ENCODE measurements around the gene ADAM30. TPM values are rescaled to one million over a fixed set of nuclear protein-coding genes. Genes with fewer than 3 reads are reported as not detected.
"Not testable (repeated sequence)": the region's sequence is repeated elsewhere in the genome, so short reads cannot be mapped to it uniquely, and the experiment has no call there.

Gene ADAM30
- total RNA-seq, 2 donors from 2014 or later = not detected

GRCh38 chr1:119858556-119859214, 37.6 kb downstream of the ADAM30 start:
- H3K36me3 Mint-ChIP-seq (ENCODE audit: low read depth); H3K4me3 Mint-ChIP-seq; H3K4me1 Mint-ChIP-seq; ATAC-seq; DNase-seq; H3K9me3 ChIP-seq (ENCODE audit: control insufficient read depth, low read length, poor library complexity, severe bottlenecking): not testable (repeated sequence)
- peaks cover 18% of the 10 kb centered on the region for H3K27me3 Mint-ChIP-seq
- H3K27ac Mint-ChIP-seq = peak overlapping the region; percentile 69

- no peak for DNase-seq
- Mint-ChIP-seq H3K4me1 (peaks cover 2% of the 10 kb centered on the region), H3K27ac (no peak overlapping the region), H3K27me3 (peaks cover 18% of the 10 kb centered on the region), H3K4me3 (no peak overlapping the region), H3K36me3 (ENCODE audit: low read depth) (no peaks in the 10 kb centered on the region)
- H3K9me3 ChIP-seq (ENCODE audit: control insufficient read depth, low read length, poor library complexity, severe bottlenecking) = no peaks in the 10 kb centered on the region
- ATAC-seq = no peak
These were observed 38.2 kb downstream of the ADAM30 start for GRCh38 chr1:119858126-119858525.

- DNase-seq (no peak), ATAC-seq (no peak)
- no peak overlapping the region for H3K27ac Mint-ChIP-seq
- H3K4me1 Mint-ChIP-seq = no peaks in the 10 kb centered on the region
- no peaks in the 10 kb centered on the region for H3K9me3 ChIP-seq (ENCODE audit: control insufficient read depth, low read length, poor library complexity, severe bottlenecking)
- peaks cover 6% of the 10 kb centered on the region for H3K27me3 Mint-ChIP-seq
- no peaks in the 10 kb centered on the region for H3K36me3 Mint-ChIP-seq (ENCODE audit: low read depth)
- H3K4me3 Mint-ChIP-seq = no peak overlapping the region
These were observed 43.2 kb downstream of the ADAM30 start for GRCh38 chr1:119853155-119853554.

GRCh38 chr1:119844206-119844605, 52.1 kb downstream of the ADAM30 start:
- not testable (repeated sequence) for DNase-seq; H3K27ac Mint-ChIP-seq; H3K36me3 Mint-ChIP-seq (ENCODE audit: low read depth); H3K4me1 Mint-ChIP-seq; ATAC-seq; H3K9me3 ChIP-seq (ENCODE audit: control insufficient read depth, low read length, poor library complexity, severe bottlenecking); H3K4me3 Mint-ChIP-seq
- peaks cover 32% of the 10 kb centered on the region for H3K27me3 Mint-ChIP-seq

Other genes starting within 250 kb of the ADAM30 start
- gene ZNF697, start 248.2 kb downstream of the ADAM30 start, total RNA-seq = under 1 TPM in 1 of 2 donors, not detected in 1; 0.15 TPM
- 1 to 10 TPM; 1.2 to 2.5 TPM for gene PHGDH, start 184.6 kb downstream of the ADAM30 start, total RNA-seq
- gene HMGCS2, start 127.6 kb downstream of the ADAM30 start, total RNA-seq = not detected
- gene REG4, start 85.1 kb downstream of the ADAM30 start, total RNA-seq = under 1 TPM in 1 of 2 donors, not detected in 1; 0.42 TPM
- gene NOTCH2, start 173.1 kb upstream of the ADAM30 start, total RNA-seq = 10 to 100 TPM; 71.2 to 73.0 TPM

Measured in T-helper 17 cell (primary cell).